NCI-H748 (cell line): ENCODE results near the gene PTGER1.
"Not testable (repeated sequence)": the region's sequence is repeated elsewhere in the genome, so short reads cannot be mapped to it uniquely, and the experiment has no call there.

ENCODE experiments used
- DNase-seq: peaks from one replicate; lab custom pipeline; 2025; ENCODE audit not compliant: unreplicated experiment; lab: John Stamatoyannopoulos, UW

PTGER1 gene

GRCh38 chr19:14474827-14475226 lies 327 bp downstream of the PTGER1 start:
- no peak for DNase-seq

GRCh38 chr19:14473978-14474578 lies 1.1 kb downstream of the PTGER1 start:
- DNase-seq: no peak

GRCh38 chr19:14473073-14473977 lies 1.8 kb downstream of the PTGER1 start:
- no peak for DNase-seq

DNA sequence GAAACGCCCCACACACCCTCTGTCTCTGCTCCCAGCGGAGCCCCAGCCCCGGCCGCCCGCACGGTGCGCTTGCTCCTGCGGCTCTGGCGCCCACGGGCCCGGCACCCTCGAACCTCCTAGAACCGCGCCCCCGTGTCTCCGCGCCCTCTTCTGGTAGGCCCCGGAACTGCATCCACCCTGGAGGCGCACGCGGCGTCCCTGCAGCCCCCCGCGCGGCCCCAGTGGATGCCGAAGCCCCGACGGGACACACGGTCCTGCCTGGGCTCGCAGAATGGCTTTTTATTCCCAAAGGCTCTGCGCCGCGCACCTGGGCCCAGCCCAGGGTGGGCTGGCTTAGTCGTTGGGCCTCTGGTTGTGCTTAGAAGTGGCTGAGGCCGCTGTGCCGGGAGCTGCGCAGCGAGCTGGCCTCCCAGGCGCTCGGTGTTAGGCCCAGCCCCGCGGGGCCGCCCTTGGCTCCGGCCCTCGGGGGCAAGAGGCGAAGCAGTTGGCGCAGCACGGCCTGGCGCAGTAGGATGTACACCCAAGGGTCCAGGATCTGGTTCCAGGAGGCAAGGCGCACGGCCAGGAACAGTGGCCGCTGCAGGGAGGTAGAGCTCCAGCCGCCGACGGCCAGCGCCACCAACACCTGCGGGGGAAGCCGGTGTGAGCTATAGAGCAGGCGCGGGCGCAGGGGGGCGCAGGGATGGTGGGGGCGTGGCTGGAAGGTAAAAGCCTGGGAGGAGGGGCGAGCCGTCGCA lies 2.8 kb downstream of the PTGER1 start:
- DNase-seq: peak; percentile 82

DNA sequence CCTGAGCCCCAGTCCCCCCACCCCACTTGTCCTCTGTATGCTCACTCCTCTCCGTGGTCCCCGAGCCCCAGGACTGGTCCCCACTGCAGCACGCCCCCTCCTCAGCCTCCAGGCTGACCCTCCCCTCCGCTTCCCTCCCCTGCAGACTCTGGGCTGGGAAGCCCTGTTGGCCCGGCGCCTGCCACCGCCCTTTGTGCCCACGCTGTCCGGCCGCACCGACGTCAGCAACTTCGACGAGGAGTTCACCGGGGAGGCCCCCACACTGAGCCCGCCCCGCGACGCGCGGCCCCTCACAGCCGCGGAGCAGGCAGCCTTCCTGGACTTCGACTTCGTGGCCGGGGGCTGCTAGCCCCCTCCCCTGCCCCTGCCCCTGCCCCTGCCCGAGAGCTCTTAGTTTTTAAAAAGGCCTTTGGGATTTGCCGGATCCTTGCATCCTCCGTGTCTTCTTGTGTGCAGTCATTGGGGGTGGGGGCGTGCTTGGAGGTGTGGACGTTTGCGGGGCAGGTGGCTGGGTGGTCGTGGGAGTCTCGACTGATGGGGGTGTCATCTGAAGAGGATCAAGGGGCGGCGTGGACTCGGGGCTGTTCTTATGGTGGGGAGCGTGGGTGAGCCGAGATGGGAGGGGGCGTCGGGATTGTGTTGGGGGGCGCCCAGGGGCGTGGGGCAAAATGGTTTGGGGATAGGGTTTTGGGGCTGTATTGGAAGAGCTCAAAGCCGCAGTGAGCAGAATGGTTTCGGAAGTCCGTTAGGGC lies 3.5 kb downstream of the PTGER1 start:
- no peak for DNase-seq

- DNase-seq: no peak
Observed at GRCh38 chr19:14470031-14470876, 4.9 kb downstream of the PTGER1 start.

GRCh38 chr19:14467816-14468215 lies 7.3 kb downstream of the PTGER1 start:
- DNase-seq: no peak

GRCh38 chr19:14467391-14467790 lies 7.8 kb downstream of the PTGER1 start:
- no peak for DNase-seq

DNA sequence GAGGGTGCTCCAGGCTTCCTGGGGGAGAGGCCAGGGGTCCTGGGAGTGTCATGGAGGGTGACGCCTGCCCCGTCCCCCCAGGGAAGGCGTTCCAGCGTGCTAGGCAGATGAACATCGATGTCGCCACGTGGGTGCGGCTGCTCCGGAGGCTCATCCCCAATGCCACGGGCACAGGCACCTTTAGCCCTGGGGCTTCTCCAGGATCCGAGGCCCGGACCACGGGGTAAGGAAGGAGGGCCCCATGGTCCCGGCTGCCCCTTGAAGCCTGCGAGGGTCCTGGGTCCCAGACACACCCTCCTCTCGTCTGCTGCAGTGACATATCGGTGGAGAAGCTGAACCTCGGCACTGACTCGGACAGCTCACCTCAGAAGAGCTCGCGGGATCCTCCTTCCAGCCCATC lies 11.4 kb downstream of the PTGER1 start:
- DNase-seq: no peak

DNA sequence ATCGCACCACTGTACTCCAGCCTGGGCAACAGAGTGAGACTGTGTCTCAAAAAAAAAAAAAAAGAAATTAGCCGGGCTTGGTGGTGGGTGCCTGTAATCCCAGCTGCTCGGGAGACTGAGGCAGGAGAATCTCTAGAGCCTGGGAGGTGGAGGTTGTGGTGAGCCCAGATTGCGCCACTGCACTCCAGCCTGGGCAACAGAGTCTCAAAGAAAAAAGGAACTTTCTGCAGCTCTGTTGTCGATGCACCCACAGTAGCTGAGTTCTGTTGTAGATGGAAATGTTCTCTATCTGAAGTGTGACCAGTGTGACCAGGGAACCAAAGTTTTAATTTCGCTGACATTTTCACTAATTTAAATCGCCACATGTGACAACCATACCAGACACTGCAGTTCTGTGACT lies 12.8 kb downstream of the PTGER1 start:
- not testable (repeated sequence) for DNase-seq

DNA sequence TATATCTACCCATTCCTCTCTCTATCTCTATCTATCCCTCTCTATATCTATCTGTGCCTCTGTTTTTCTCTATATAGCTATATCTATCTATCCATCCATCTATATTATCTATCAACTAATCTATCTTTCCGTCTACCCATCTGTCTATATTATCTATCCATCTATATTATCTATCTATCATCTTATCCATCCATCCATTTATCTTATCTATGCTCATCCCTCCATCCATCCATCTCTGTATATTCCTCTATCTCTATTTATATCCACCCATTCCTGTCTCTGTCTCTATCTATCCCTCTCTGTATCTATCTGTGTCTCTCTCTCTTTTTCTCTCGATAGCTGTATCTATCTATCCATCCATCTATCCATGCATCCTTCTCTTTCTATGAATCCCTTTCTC lies 14.2 kb downstream of the PTGER1 start:
- DNase-seq: no peak

DNA sequence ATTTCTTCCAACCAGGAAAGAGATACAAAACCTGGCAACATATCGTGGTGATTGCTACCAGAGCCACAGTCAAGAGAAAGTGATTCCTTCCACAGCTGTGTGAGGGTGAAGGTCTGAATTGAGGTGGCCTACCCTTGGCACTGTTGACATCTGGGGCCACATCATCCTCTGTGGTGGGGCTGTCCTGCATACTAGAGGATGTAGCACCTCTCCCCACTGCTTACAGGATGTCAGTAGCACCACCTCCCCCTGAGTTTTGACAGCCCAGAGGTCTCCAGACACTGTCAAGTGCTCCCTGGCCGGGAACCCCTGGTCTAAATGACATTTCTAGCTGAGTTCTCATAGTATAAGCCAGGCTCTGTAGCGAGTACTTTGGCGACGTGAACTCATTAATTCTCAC lies 15.5 kb downstream of the PTGER1 start:
- DNase-seq: no peak

- DNase-seq: not testable (repeated sequence)
Observed at GRCh38 chr19:14452303-14452702, 22.9 kb downstream of the PTGER1 start.

GRCh38 chr19:14450876-14451275 lies 24.3 kb downstream of the PTGER1 start:
- no peak for DNase-seq

GRCh38 chr19:14450168-14450874 lies 24.8 kb downstream of the PTGER1 start:
- peak; percentile 4 for DNase-seq

- no peak for DNase-seq
Observed at GRCh38 chr19:14449321-14449720, 25.8 kb downstream of the PTGER1 start.

- no peak for DNase-seq
Observed at GRCh38 chr19:14446336-14447036, 28.7 kb downstream of the PTGER1 start.

- DNase-seq: no peak
Observed at GRCh38 chr19:14443632-14444216, 31.4 kb downstream of the PTGER1 start.
